ENCODE data around the gene RAB1B.
A peak's percentile ranks its signal among the peaks of the same experiment; 100 is the strongest.

RAB1B gene

DNA sequence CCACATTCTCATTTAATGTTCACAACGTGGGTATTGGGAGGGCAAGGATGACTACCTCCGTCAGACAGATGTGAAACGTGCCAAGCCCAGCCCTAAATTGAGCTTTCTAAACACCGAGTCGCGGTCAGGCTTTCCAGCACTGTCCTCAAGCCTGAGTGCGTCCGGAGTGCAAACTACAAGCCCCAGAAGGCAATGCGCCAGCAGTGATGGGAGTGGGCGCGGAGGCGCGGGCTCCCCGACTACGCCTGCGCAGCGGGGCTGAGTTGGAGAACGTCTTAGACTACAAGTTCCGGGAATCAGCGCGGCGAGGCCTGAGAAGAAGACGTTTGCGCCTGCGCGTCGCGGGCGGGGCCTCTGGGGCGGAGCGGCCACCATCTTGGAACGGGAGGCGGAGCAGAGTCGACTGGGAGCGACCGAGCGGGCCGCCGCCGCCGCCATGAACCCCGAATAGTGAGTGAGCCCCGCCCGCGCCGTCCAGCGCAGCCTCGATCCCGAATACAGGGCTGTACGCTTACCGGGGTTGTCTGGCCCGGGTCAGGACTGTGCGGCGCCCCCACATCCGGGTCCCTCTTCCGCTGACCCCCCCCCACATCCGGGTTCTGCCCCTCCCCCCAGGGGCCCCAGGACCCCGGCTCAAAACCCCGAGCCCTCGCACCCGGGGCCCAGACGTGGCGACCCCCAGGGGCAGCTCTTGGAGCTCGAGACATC, at the start of gene RAB1B:
Gene RAB1B (plus strand): TSS at position 396 of the 708 bp plus-strand sequence. CDS start 41 bp downstream, at position 437.
- peak; percentile 98 to 100 (median 100) for DNase-seq (ENCODE audit: low read depth in 2 of 3, low spot score in 1 of 3)

GRCh38 chr11:66218846-66219620, 49.4 kb upstream of the RAB1B start:
- DNase-seq (ENCODE audit: low read depth in 2 of 3, low spot score in 1 of 3), result no peak

- no peak for DNase-seq (ENCODE audit: low read depth in 2 of 3, low spot score in 1 of 3)
These were observed 48.4 kb upstream of the RAB1B start for GRCh38 chr11:66219846-66220565.

DNA sequence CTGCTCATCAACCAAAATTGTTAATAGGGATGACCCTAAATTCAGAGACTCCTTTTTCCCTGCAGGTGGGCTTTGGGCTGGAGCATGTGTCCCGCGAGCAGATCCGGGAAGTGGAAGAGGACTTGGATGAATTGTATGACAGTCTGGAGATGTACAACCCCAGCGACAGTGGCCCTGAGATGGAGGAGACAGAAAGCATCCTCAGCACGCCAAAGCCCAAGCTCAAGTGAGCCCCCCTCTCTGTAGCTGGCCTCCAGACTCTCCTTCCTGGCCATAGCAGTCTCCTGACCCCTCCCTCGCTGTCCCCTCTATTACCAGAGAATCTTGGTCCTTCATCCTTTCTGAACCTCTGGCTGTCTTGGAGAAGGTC, 47.9 kb upstream of the RAB1B start:
- no peak for DNase-seq (ENCODE audit: low read depth in 2 of 3, low spot score in 1 of 3)

- DNase-seq (ENCODE audit: low read depth in 2 of 3, low spot score in 1 of 3), result no peak
These were observed 47.4 kb upstream of the RAB1B start for GRCh38 chr11:66221012-66221411.

DNA sequence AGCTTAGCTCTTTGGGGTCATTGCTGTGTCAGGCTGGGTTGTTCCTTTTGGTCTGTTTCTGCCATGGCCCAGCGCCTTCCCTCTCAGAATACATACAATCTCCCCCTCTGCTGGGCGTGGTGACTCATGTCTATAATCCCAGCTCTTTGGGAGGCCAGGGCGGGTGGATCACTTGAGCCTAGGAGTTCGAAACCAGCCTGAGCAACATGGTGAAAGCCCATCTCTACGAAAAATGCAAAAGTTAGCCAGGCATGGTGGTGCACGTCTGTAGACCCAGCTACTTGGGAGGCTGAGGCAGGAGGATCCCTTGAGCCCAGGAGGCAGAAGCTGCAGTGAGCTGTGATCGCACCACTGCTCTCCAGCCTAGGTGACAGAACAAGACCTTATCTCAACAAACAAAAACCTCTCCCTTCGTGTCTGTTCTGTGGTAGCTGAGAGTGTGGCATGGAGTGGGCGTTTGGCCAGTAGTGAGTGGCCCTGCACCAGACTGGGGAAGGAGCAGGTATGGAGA, 46.7 kb upstream of the RAB1B start:
- DNase-seq (ENCODE audit: low read depth in 2 of 3, low spot score in 1 of 3), result no peak

GRCh38 chr11:66222358-66223149, 45.9 kb upstream of the RAB1B start:
- DNase-seq (ENCODE audit: low read depth in 2 of 3, low spot score in 1 of 3), result peak; percentile 86 to 95 (median 91)

GRCh38 chr11:66224226-66224855, 44.1 kb upstream of the RAB1B start:
- DNase-seq (ENCODE audit: low read depth in 2 of 3, low spot score in 1 of 3), result no peak

- no peak for DNase-seq (ENCODE audit: low read depth in 2 of 3, low spot score in 1 of 3)
These were observed 43.4 kb upstream of the RAB1B start for GRCh38 chr11:66225066-66225465.

GRCh38 chr11:66226101-66226500, 42.3 kb upstream of the RAB1B start:
- DNase-seq (ENCODE audit: low read depth in 2 of 3, low spot score in 1 of 3), result no peak

- DNase-seq (ENCODE audit: low read depth in 2 of 3, low spot score in 1 of 3), result no peak
These were observed 40.7 kb upstream of the RAB1B start for GRCh38 chr11:66227700-66228099.

DNA sequence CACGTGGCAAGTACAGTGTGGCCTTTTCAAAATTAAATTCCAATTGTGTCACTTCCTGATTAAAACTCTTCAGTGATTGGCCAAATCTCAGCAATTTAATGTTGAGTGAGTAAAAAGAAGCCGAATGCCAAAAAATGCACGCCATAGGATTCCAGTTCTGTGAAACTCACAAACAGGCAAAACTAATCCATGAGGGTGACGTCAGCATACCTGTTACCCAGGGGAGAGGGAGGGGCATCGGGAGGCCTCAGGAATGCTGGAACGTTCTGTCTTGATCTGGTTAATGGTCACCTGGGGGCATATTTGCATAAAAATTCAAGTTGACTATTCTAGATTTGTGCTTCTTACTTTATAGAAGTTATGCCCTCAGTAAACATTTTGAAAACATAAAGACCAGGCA, 39.9 kb upstream of the RAB1B start:
- no peak for DNase-seq (ENCODE audit: low read depth in 2 of 3, low spot score in 1 of 3)

DNA sequence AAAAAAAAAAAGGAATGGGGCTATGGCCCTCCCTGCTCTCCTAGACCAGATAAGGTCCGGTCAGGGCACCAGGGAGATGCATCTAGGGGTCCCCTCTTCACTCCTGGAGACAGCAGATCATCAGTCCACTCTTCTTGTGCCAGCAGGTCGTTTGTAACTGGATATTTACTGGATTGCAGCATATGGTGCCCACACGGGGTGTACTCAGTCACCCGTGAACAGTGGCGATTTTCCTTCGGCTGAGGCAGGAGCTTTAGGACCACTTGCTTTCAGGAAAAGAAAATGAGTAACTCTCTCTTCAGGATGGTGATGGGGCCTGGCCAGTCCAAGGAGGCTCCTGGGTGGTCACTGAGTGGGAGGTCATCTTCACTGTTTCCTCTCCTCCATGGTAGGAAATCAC, 38.3 kb upstream of the RAB1B start:
- DNase-seq (ENCODE audit: low read depth in 2 of 3, low spot score in 1 of 3), result no peak

GRCh38 chr11:66230978-66231377, 37.5 kb upstream of the RAB1B start:
- no peak for DNase-seq (ENCODE audit: low read depth in 2 of 3, low spot score in 1 of 3)

- DNase-seq (ENCODE audit: low read depth in 2 of 3, low spot score in 1 of 3), result no peak
These were observed 36.9 kb upstream of the RAB1B start for GRCh38 chr11:66231561-66231960.

- DNase-seq (ENCODE audit: low read depth in 2 of 3, low spot score in 1 of 3), result no peak
These were observed 35.7 kb upstream of the RAB1B start for GRCh38 chr11:66232769-66233168.

DNA sequence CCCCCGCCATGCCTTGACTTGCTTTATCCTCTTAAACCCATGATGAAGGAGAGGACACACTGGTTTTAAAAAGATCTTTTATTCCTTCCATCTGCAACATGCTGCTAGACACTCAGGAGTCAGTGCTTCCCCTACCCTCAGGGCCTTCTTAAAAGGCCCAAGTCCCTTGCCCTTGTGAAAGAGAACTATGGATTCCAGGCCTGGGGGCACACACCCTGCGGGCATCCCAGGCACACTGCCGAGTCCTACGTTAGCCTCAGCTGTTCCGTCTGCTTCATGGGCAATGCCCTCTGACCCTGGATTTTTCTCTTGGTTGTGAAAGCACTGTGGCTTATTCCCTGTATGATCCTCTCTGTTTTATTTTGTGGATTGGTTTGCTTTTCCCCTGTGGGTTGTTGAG, 35.1 kb upstream of the RAB1B start:
- no peak for DNase-seq (ENCODE audit: low read depth in 2 of 3, low spot score in 1 of 3)

DNA sequence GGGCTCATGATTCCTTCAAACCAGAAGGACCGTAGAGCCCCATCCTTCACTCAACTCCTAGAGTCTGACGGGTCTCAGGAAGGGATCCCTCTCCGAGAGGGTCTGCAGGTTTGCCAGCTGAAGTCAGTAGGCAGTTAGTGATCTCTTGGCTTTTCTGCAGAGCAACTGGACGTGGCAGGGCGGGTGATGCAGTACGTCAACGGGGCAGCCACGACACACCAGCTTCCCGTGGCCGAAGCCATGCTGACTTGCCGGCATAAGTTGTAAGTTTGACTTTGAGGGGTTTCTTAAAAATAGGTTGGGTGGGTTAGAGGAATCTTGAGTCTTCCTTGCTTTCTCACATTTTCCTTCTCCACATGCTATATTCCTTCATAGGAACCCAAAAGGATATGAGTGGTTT, 33.3 kb upstream of the RAB1B start:
- no peak for DNase-seq (ENCODE audit: low read depth in 2 of 3, low spot score in 1 of 3)

DNA sequence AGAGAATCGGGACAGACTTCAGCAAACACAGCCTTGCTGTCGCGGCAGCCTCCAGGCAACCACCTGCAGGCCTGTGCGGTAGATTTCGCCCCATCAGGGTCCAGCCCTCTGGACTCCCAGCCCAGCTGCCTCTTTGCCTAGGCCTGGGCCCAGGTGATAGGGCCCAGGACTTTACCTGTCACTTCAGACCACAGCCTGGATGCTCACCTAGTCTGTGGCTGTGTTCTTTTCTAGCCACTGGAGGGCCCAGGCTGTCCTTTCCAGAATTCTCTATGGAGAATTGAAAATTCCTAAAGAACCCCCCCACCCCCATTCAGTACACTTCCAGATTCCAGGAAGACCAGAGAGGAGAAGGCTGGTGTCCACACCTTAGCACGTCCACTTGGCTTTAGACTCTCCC, 30.6 kb upstream of the RAB1B start:
- no peak for DNase-seq (ENCODE audit: low read depth in 2 of 3, low spot score in 1 of 3)

- no peak for DNase-seq (ENCODE audit: low read depth in 2 of 3, low spot score in 1 of 3)
These were observed 29.5 kb upstream of the RAB1B start for GRCh38 chr11:66238786-66239413.
